Gastrocnemius medialis (tissue), 4 donors: ENCODE measurements around the gene CTIF. TPM values are rescaled to one million over a fixed set of nuclear protein-coding genes. Genes with fewer than 3 reads are reported as not detected.

Experiments used
- ATAC-seq, 2 donors: fragments of 150-250 bp; one replicate each; pipeline ENCODE4 v1.9.1; 2016
- DNase-seq, 2 donors: peaks; one replicate each; pipeline ENCODE4 v3.0.0-alpha.2; 2019
- H3K27ac ChIP-seq, 4 donors: fragments of 200-600 bp; sonication (generic); 1 replicate in 1 of 4; 2 replicates in 3 of 4; pipeline ENCODE4 v1.5.1; 2016 to 2018; ENCODE audit warnings: mild to moderate bottlenecking in 2 of 4, moderate library complexity in 1 of 4
- H3K27me3 ChIP-seq, 3 donors: fragments of 200-600 bp; sonication (generic) in 2 of 3; 1 replicate in 1 of 3; 2 replicates in 2 of 3; pipeline versions ENCODE4 v1.5.1 to v1.6.0; 2016 to 2019; ENCODE audit warnings: mild to moderate bottlenecking in 1 of 3, moderate library complexity in 1 of 3
- H3K36me3 ChIP-seq, 2 donors: fragments of 200-600 bp; sonication (generic) in 1 of 2; one replicate each; pipeline ENCODE4 v1.5.1; 2017 to 2018
- H3K4me1 ChIP-seq, 2 donors: fragments of 200-600 bp; sonication (generic) in 1 of 2; one replicate each; pipeline ENCODE4 v1.5.1; 2016 to 2017; ENCODE audit warnings: mild to moderate bottlenecking in 2 of 2
- H3K4me3 ChIP-seq, 4 donors: fragments of 200-600 bp; sonication (generic) in 3 of 4; 1 replicate in 1 of 4; 2 replicates in 3 of 4; pipeline ENCODE4 v1.5.1; 2016 to 2019; ENCODE audit warnings: mild to moderate bottlenecking in 2 of 4
- H3K9me3 ChIP-seq, 3 donors: fragments of 200-600 bp; sonication (generic) in 2 of 3; 1 replicate in 1 of 3; 2 replicates in 2 of 3; pipeline ENCODE4 v1.5.1; 2016 to 2019
- CTCF ChIP-seq, 5 experiments: fragments of 450-650 bp in 3 of 5; fragments of 200-600 bp in 2 of 5; sonication (generic) in 2 of 5; IDR thresholded peaks in 4 of 5; conservative IDR thresholded peaks in 1 of 5; 1 replicate in 4 of 5; 2 replicates in 1 of 5; pipeline ENCODE4 v1.5.1; 2016 to 2019; ENCODE audit warnings: antibody characterized with exemption in 5 of 5, mild to moderate bottlenecking in 3 of 5, moderate library complexity in 3 of 5
- POLR2A ChIP-seq, 2 donors: fragments of 450-650 bp; IDR thresholded peaks; one replicate each; pipeline ENCODE4 v1.6.1; 2017; ENCODE audit warnings: antibody characterized with exemption in 2 of 2, mild to moderate bottlenecking in 2 of 2, moderate library complexity in 2 of 2
- in situ Hi-C, 4 donors: fragments of 200-750 bp; cut with MboI; loops; one replicate each; pipeline versions ENCODE4 v1.15.0 to v1.8.0; 2017; ENCODE audit warnings: low sequenced_read_pairs in 4 of 4
- intact Hi-C: fragments of 100-400 bp; cut with DNase I; formaldehyde crosslinking; loops from one replicate; pipeline ENCODE4 v1.15.1; 2023; ENCODE audit warnings: low total_unique reads
- total RNA-seq, 4 donors: library from RNA; depleted of rRNA; stranded (reverse); fragments of >200 nt; gene quantifications; one replicate each; pipeline versions ENCODE4 v1.1.0 to v1.2.3, GENCODE V29; 2016

The CTIF gene
- total RNA-seq, 4 donors from 2014 or later, result 20.2 to 35.4 (median 23.1) TPM

- no peaks in the 10 kb centered on the region for H3K27me3 ChIP-seq
- TF ChIP-seq CTCF (IDR thresholded peaks at IDR 0.05 in 4 of 5, conservative IDR thresholded peaks at IDR 0.05 in 1 of 5), result peak in 3 of 5 experiments; percentile 10 to 30 (median 25)
- no peak for TF ChIP-seq POLR2A (IDR thresholded peaks at IDR 0.05)
- peak overlapping the region in 3 of 4 donors; percentile 41 to 62 (median 62) for H3K27ac ChIP-seq
- peaks cover 14 to 19% of the 10 kb centered on the region in 2 donors for H3K4me1 ChIP-seq
- intact Hi-C loops, result no loop called here
- no peaks in the 10 kb centered on the region for H3K36me3 ChIP-seq
- in situ Hi-C loops, result no loop called here
- ATAC-seq, result peak; percentile 72 to 83
- DNase-seq, result peak; percentile 18 to 51
- H3K4me3 ChIP-seq, result no peak overlapping the region
- no peaks in the 10 kb centered on the region for H3K9me3 ChIP-seq
Observed at GRCh38 chr18:48749768-48750167, 210.9 kb downstream of the CTIF start.

- Histone ChIP-seq H3K27ac (peak overlapping the region in 2 of 4 donors; percentile 41 to 62), H3K4me3 (no peak overlapping the region), H3K4me1 (peaks cover 19 to 22% of the 10 kb centered on the region in 2 donors), H3K36me3 (no peaks in the 10 kb centered on the region), H3K27me3 (no peaks in the 10 kb centered on the region), H3K9me3 (no peaks in the 10 kb centered on the region)
- no peak for DNase-seq
- ATAC-seq, result no peak
- intact Hi-C loops (no loop called here), in situ Hi-C loops (no loop called here)
- TF ChIP-seq POLR2A (IDR thresholded peaks at IDR 0.05) (no peak), CTCF (IDR thresholded peaks at IDR 0.05 in 4 of 5, conservative IDR thresholded peaks at IDR 0.05 in 1 of 5) (no peak)
Observed at GRCh38 chr18:48750485-48751175, 211.8 kb downstream of the CTIF start.

- Histone ChIP-seq H3K27me3 (no peaks in the 10 kb centered on the region), H3K36me3 (no peaks in the 10 kb centered on the region), H3K27ac (no peak overlapping the region), H3K9me3 (no peaks in the 10 kb centered on the region), H3K4me3 (no peak overlapping the region), H3K4me1 (peaks cover 19 to 22% of the 10 kb centered on the region in 2 donors)
- DNase-seq (no peak), ATAC-seq (no peak)
- in situ Hi-C loops (no loop called here), intact Hi-C loops (no loop called here)
- TF ChIP-seq POLR2A (IDR thresholded peaks at IDR 0.05), result no peak
- TF ChIP-seq CTCF (IDR thresholded peaks at IDR 0.05 in 4 of 5, conservative IDR thresholded peaks at IDR 0.05 in 1 of 5), result no peak
Observed at GRCh38 chr18:48751727-48752468, 213.1 kb downstream of the CTIF start.

GRCh38 chr18:48752478-48752877, 213.6 kb downstream of the CTIF start:
- Histone ChIP-seq H3K36me3 (no peaks in the 10 kb centered on the region), H3K4me3 (no peak overlapping the region), H3K9me3 (no peaks in the 10 kb centered on the region), H3K27ac (no peak overlapping the region), H3K27me3 (no peaks in the 10 kb centered on the region), H3K4me1 (peaks cover 19 to 22% of the 10 kb centered on the region in 2 donors)
- intact Hi-C loops, result no loop called here
- in situ Hi-C loops, result no loop called here
- ATAC-seq, result no peak
- no peak for TF ChIP-seq POLR2A (IDR thresholded peaks at IDR 0.05)
- TF ChIP-seq CTCF (IDR thresholded peaks at IDR 0.05 in 4 of 5, conservative IDR thresholded peaks at IDR 0.05 in 1 of 5), result no peak
- DNase-seq, result no peak
